ENCODE measurements around the gene SERPINB7.

Gene SERPINB7

DNA sequence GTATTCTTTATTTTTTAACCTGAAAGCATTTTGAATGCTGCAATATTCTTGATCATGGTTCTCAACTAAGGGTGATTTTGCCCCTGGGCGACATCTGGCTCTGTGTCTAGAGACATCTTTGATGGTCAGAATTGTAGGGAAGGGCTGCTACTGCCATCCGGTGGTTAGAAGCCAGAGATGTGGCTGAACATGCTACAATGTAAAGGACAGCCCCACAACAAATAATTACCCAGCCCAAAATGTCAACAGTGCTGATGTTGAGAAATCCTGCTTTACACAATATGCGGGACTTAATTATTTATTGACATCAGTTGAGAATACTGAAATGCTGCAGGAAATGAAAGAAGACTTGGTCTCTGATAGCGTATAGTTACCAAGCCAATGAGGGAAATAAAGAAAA lies 74.8 kb downstream of the SERPINB7 start:
- no peak for DNase-seq

DNA sequence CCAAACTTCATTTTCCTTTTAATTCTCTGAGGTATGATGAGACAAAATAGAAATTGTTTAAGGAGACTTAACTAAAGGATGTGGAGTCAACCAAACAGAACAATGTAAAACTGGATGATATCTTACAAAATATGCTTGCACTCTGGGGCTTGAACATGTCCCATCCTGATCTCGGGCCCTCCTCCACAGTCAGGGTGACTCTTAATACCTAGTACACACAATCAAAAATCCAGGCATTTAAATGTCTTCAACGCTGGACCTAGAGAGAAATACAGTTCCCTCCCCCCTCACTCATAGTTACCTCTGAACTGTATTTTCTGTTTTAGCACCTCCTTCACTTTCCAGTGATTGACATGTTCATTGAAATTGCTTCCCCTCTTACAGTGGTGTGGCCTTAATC lies 75.4 kb downstream of the SERPINB7 start:
- no peak for DNase-seq

All from stimulated activated CD4-positive, alpha-beta T cell treated with anti-CD3 and anti-CD28 coated beads, Interleukin-2, amount 100 ng/mL, for 48 hours (primary cell).